Endothelial cell of umbilical vein (primary cell): ENCODE data around the gene LRRC23. TPM values are rescaled to one million over a fixed set of nuclear protein-coding genes. Genes with fewer than 3 reads are reported as not detected.
A peak's percentile ranks its signal among the peaks of the same experiment; 100 is the strongest.

Experiments used
- BruUV-seq: library from RNA; stranded (reverse); fragments of 400-500 nt; replicated peaks from 2 replicates; lab custom pipeline; 2021; lab: Mats Ljungman, UMichigan
- CTCF ChIA-PET: fragments of 300-600, 350-600 bp; sonication (Branson Sonifier 250); formaldehyde crosslinking; loops from one replicate; lab custom pipeline; 2021; ENCODE audit warnings: antibody characterized with exemption, inconsistent platforms; lab: Charles Lee
- POLR2A ChIA-PET: fragments of 300-600, 350-600 bp; sonication (Branson Sonifier 250); formaldehyde crosslinking; loops from one replicate; lab custom pipeline; 2021; ENCODE audit warnings: antibody characterized with exemption, inconsistent platforms; lab: Charles Lee
- DNase-seq: peaks from one replicate; pipeline ENCODE4 v3.0.0-alpha.2; 2011; ENCODE audit warnings: low read depth, low spot score
- FAIRE-seq: peaks from 2 replicates; lab custom pipeline; 2011; peaks lifted over from hg19 to GRCh38; lab: Jason Lieb, UNC
- H2AFZ ChIP-seq: 2 replicates; pipeline ENCODE4 v1.6.0; 2012; ENCODE audit warnings: low read depth, low read length, control low read depth, inconsistent platforms
- H3K27ac ChIP-seq: 2 replicates; pipeline ENCODE4 v1.5.1; 2011; ENCODE audit warnings: low read depth, mild to moderate bottlenecking, control low read depth, low read length, moderate library complexity; ENCODE audit not compliant: insufficient read depth
- H3K27me3 ChIP-seq, 2 experiments: 2 replicates each; pipeline versions ENCODE4 v1.6.0 to v1.6.1; 2011; ENCODE audit warnings: low read length in 2 of 2, mixed read lengths in 1 of 2; ENCODE audit not compliant: control insufficient read depth in 2 of 2, insufficient read depth in 2 of 2
- H3K36me3 ChIP-seq, 2 experiments: 2 replicates in 1 of 2; 3 replicates in 1 of 2; pipeline ENCODE4 v1.5.1; 2011; ENCODE audit warnings: low read length in 2 of 2, mild to moderate bottlenecking in 1 of 2, moderate library complexity in 1 of 2; ENCODE audit not compliant: control insufficient read depth in 2 of 2, insufficient read depth in 2 of 2; ENCODE audit errors: extremely low read depth in 1 of 2
- H3K4me1 ChIP-seq: 3 replicates; pipeline ENCODE4 v1.5.1; 2011; ENCODE audit warnings: mild to moderate bottlenecking, low read length; ENCODE audit not compliant: control insufficient read depth, insufficient read depth; ENCODE audit errors: extremely low read depth
- H3K4me2 ChIP-seq: 2 replicates; pipeline ENCODE4 v1.6.1; 2011; ENCODE audit warnings: low read length, control low read depth, mixed read lengths; ENCODE audit not compliant: insufficient read depth
- H3K4me3 ChIP-seq, 3 experiments: fragments of 200-600 bp in 1 of 3; sonication (generic), shearing (Covaris generic) in 1 of 3; replicated peaks in 1 of 3; 2 replicates each; pipeline ENCODE4 v1.5.1; 2011 to 2016; ENCODE audit warnings: control low read depth in 3 of 3, low read length in 3 of 3, mild to moderate bottlenecking in 2 of 3, inconsistent platforms in 1 of 3, low read depth in 1 of 3, moderate library complexity in 1 of 3; ENCODE audit not compliant: insufficient read depth in 1 of 3
- H3K79me2 ChIP-seq: 2 replicates; pipeline ENCODE4 v1.6.0; 2012; ENCODE audit warnings: low read length, inconsistent platforms; ENCODE audit not compliant: control insufficient read depth, insufficient read depth
- H3K9ac ChIP-seq: replicated peaks from 2 replicates; pipeline ENCODE3; 2011; ENCODE audit warnings: low read length, control low read depth; ENCODE audit not compliant: insufficient read depth; ENCODE audit errors: extremely low read depth
- H3K9me1 ChIP-seq: replicated peaks from 3 replicates; pipeline ENCODE4 v1.6.0; 2011; ENCODE audit warnings: mild to moderate bottlenecking, low read length; ENCODE audit not compliant: control insufficient read depth, insufficient read depth; ENCODE audit errors: extremely low read depth
- H3K9me3 ChIP-seq: replicated peaks from 2 replicates; pipeline ENCODE4 v1.5.1; 2012; ENCODE audit warnings: low read length, inconsistent platforms; ENCODE audit not compliant: control insufficient read depth, insufficient read depth
- H4K20me1 ChIP-seq: replicated peaks from 2 replicates; pipeline ENCODE3; 2011; ENCODE audit warnings: mild to moderate bottlenecking, low read length; ENCODE audit not compliant: control insufficient read depth, insufficient read depth; ENCODE audit errors: extremely low read depth
- EZH2 ChIP-seq: IDR thresholded peaks from 2 replicates; pipeline ENCODE4 v1.6.1; 2012; ENCODE audit warnings: borderline replicate concordance, low read depth, mild to moderate bottlenecking, moderate library complexity, low read length, inconsistent platforms; ENCODE audit not compliant: severe bottlenecking
- FOS ChIP-seq: IDR thresholded peaks from 2 replicates; pipeline ENCODE4 v1.6.1; 2011; ENCODE audit warnings: mild to moderate bottlenecking, low read length, moderate library complexity, borderline replicate concordance; ENCODE audit not compliant: insufficient read depth
- GATA2 ChIP-seq: IDR thresholded peaks from 2 replicates; pipeline ENCODE4 v1.7.0; 2011; ENCODE audit warnings: low read depth, mild to moderate bottlenecking, moderate library complexity, mixed read lengths, low read length; ENCODE audit not compliant: insufficient read length, insufficient read depth
- JUN ChIP-seq: IDR thresholded peaks from 2 replicates; pipeline ENCODE4 v1.6.1; 2011; ENCODE audit warnings: borderline replicate concordance, low read depth; ENCODE audit not compliant: insufficient read length, insufficient read depth
- MYC ChIP-seq: IDR thresholded peaks from one replicate; pipeline ENCODE4 v1.6.1; 2011; ENCODE audit warnings: mild to moderate bottlenecking, low read depth, low read length
- POLR2A ChIP-seq: IDR thresholded peaks from 2 replicates; pipeline ENCODE4 v1.6.1; 2012; ENCODE audit warnings: low read depth, mild to moderate bottlenecking, control low read depth, low read length
- POLR2AphosphoS5 ChIP-seq: IDR thresholded peaks from 2 replicates; pipeline ENCODE4 v1.6.1; 2012; ENCODE audit warnings: low read depth, mild to moderate bottlenecking, control low read depth, low read length, moderate library complexity; ENCODE audit not compliant: insufficient read depth
- dilution Hi-C: fragments of 300-500 bp; cut with MboI; formaldehyde crosslinking; loops from one replicate; pipeline ENCODE4 v1.15.0; 2019; ENCODE audit warnings: low sequenced_read_pairs; ENCODE audit not compliant: extremely low pct_ligation_motif_present
- intact Hi-C: fragments of 100-400 bp; cut with micrococcal nuclease; formaldehyde crosslinking; loops from one replicate; pipeline ENCODE4 v1.10.0; 2022
- polyA plus RNA-seq, 4 experiments: library from polyadenylated mRNA; depleted of rRNA in 3 of 4; stranded (reverse) in 3 of 4; unstranded in 1 of 4; fragments of >200 nt; gene quantifications; 2 replicates each; pipeline versions ENCODE4 v1.2.1 to v1.2.3, GENCODE V29; 2011 to 2012; ENCODE audit warnings: missing spikeins in 1 of 4
- total RNA-seq: library from RNA; stranded (reverse); gene quantifications from 2 replicates; pipeline ENCODE4 v1.2.3, GENCODE V29; 2021
- TF ChIP-seq, protein P1 (sequence below): IDR thresholded peaks from 2 replicates; pipeline ENCODE4 v1.6.1; 2011; ENCODE audit not compliant: insufficient read depth, insufficient read length
- TF ChIP-seq, protein P2 (sequence below), 2 donors: IDR thresholded peaks; 1 replicate in 1 of 2; 2 replicates in 1 of 2; pipeline ENCODE4 v1.5.1; 2011; ENCODE audit warnings: low read length in 2 of 2, mild to moderate bottlenecking in 2 of 2, moderate library complexity in 2 of 2, control low read depth in 1 of 2, inconsistent platforms in 1 of 2, low read depth in 1 of 2; ENCODE audit not compliant: insufficient read depth in 1 of 2; ENCODE audit errors: extremely low read depth in 1 of 2

LRRC23 gene
- total and polyA plus RNA-seq, 2 donors (not counting 3 experiments of a cell fraction or from before 2014, with no cell fraction given), result 3.1 to 3.5 TPM

DNA sequence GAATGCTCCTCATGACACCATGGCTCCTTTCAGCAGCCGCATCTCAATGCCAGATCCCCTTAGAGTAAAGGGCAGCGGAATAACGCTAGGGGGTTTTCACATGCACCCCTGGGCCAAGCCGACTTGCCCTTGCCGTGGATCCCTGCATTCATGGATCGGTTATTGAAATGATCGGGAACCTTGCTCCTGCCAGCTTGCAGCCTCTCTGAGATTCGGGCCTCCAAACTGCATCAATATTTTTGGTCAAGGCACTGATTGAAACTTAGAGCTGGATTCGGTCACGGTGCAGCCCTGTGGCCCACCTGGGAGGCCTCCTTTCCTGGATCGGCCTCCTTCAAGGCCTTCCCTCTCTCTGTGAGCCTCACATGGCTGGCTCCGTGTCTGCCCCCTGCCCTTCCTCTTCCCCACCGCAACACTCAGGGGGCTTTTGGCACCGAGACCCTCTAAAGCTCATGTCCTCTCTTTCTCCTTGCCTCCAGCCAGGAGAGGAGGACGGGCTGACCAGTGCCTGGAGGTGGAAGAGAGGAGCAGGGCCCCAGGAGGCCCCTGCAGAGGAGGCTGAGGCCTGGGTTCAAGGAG, 48.3 kb downstream of the LRRC23 start:
- no peak overlapping the region for H3K9ac ChIP-seq
- intact Hi-C loops, result no loop called here

More for the DNA sequence above, 48.3 kb downstream of the LRRC23 start:
- no peak overlapping the region for H3K4me3 ChIP-seq
- no peak for FAIRE-seq
- no peak for DNase-seq
- H3K4me1 ChIP-seq, result peaks cover 17% of the 10 kb centered on the region
- H4K20me1 ChIP-seq, result no peaks in the 10 kb centered on the region
- no peaks in the 10 kb centered on the region for H3K27me3 ChIP-seq
- H2AFZ ChIP-seq, result peak overlapping the region; percentile 25
- no TSS peak for BruUV-seq
- H3K79me2 ChIP-seq, result no peaks in the 10 kb centered on the region
- dilution Hi-C loops, result no loop called here
- CTCF ChIA-PET, result interaction anchor here (1.5 kb wide), 2 partner anchors 9 to 12 kb away, joined by 4 to 8 read pairs; no protein-coding TSS in a partner anchor
- no peak overlapping the region for H3K4me2 ChIP-seq
- no peaks in the 10 kb centered on the region for H3K9me3 ChIP-seq
- POLR2A ChIA-PET, result no interaction called here
- H3K9me1 ChIP-seq, result no peaks in the 10 kb centered on the region
- no peak overlapping the region for H3K27ac ChIP-seq
- no peaks in the 10 kb centered on the region for H3K36me3 ChIP-seq
- TF ChIP-seq GATA2 (no peak), FOS (no peak), POLR2A (no peak), MYC (no peak), JUN (no peak), POLR2AphosphoS5 (no peak), EZH2 (no peak)
- TF ChIP-seq, protein P1, sequence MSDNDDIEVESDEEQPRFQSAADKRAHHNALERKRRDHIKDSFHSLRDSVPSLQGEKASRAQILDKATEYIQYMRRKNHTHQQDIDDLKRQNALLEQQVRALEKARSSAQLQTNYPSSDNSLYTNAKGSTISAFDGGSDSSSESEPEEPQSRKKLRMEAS, result no peak
- TF ChIP-seq, protein P2, sequence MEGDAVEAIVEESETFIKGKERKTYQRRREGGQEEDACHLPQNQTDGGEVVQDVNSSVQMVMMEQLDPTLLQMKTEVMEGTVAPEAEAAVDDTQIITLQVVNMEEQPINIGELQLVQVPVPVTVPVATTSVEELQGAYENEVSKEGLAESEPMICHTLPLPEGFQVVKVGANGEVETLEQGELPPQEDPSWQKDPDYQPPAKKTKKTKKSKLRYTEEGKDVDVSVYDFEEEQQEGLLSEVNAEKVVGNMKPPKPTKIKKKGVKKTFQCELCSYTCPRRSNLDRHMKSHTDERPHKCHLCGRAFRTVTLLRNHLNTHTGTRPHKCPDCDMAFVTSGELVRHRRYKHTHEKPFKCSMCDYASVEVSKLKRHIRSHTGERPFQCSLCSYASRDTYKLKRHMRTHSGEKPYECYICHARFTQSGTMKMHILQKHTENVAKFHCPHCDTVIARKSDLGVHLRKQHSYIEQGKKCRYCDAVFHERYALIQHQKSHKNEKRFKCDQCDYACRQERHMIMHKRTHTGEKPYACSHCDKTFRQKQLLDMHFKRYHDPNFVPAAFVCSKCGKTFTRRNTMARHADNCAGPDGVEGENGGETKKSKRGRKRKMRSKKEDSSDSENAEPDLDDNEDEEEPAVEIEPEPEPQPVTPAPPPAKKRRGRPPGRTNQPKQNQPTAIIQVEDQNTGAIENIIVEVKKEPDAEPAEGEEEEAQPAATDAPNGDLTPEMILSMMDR (IDR thresholded peaks at IDR 0.05; ENCODE audit: extremely low read depth in 1 of 2, insufficient read depth in 1 of 2, low read depth in 1 of 2, low read length in 2 of 2), result no peak
